GM10266 (cell line): ENCODE data around the gene RALBP1.

Experiments used
- DNase-seq: peaks from one replicate; pipeline ENCODE4 v3.0.0; 2012; ENCODE audit errors: extremely low spot score
- CTCF ChIP-seq: IDR thresholded peaks from 2 replicates; pipeline ENCODE4 v1.5.1; 2012; ENCODE audit warnings: mild to moderate bottlenecking, low read depth; ENCODE audit not compliant: control insufficient read depth, insufficient read depth; ENCODE audit errors: missing control alignments

Gene RALBP1

GRCh38 chr18:9549405-9549804 lies 74.1 kb downstream of the RALBP1 start:
- DNase-seq: no peak
- TF ChIP-seq CTCF: peak; percentile 16

- DNase-seq: no peak
- TF ChIP-seq CTCF: no peak
These were observed 75.1 kb downstream of the RALBP1 start for GRCh38 chr18:9550429-9550828.

DNA sequence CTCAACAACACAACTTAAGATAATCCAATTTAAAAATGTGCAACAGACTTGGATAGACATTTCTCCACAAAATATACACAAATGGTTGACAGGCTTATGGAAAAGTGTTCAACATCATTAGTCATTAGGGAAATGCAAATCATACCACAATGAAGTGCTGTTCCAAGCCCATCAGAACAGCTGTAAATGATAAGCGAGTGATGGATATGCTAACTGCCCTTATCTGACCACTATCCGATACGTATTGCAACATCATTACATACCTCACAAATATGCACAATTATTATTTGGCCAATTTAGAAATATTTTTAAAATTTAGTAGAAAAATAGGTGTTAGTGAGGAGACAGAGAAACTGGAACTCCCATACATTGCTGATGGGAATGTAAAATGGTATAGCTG lies 76.9 kb downstream of the RALBP1 start:
- TF ChIP-seq CTCF: no peak
- DNase-seq: no peak

DNA sequence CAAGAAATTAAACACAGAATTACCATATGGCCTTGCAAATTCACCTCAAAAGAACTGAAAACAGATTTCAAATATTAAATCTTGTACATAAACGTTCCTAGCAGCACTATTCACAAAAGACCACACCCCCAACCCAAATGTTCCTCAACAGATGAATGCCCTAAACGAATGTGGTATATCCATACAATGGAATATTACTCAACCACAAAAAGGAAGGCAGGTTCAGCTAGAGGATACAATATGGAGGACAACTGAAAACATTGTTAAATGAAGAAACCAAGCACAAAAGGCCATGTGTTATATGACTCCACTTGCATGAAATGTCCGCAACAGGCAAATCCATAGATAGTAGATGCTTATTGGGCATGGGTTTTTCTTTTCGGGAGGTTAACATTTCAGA lies 77.3 kb downstream of the RALBP1 start:
- DNase-seq: no peak
- TF ChIP-seq CTCF: no peak

DNA sequence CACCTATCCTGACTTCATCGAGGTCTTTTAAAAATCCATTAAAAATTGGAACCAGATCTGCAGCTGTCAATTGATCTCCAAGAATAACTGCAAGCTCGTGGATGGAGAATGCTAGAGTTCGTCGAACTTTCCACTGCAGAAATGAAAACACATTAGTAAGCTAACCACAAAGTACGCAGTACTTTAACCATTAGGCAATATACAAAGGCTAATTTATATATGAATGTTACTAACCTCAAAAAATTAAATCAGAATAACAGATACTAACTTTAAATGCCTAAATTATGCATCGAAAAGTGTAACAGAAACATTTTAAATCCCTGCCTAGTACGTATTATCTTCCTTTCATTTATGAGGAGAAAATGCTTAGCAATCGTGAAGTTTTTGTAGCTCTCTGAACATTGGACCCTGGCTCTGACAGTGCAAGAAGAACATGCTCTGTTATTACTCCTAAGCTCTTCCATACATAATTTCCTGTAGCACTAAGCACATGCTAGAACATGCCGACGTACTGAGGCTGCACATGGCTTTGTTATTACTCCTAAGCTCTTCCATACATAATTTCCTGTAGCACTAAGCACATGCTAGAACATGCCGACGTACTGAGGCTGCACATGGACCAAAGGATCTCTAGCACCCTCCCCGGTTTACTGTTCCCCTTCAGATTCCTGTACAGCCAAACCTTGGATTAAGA lies 82.1 kb downstream of the RALBP1 start:
- no peak for DNase-seq
- no peak for TF ChIP-seq CTCF

- no peak for DNase-seq
- TF ChIP-seq CTCF: no peak
These were observed 83.2 kb downstream of the RALBP1 start for GRCh38 chr18:9558387-9559064.

DNA sequence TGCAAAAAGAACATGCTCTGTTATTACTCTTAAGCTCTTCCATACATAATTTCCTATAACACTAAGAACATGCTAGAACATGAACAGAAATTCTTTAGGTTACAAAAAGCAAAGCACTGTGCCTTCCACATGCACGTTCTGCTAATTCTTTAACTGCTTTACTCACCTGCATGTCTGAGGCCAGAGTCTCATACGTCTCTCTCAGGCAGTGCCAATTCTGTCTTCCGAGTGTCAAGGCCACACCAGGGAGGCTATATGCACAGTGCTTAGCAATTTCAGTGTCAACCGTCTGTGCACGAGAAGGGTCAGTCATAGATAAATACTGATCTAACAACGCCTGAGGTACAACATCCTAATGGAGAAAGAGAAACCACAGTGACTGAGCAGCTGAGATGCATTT lies 83.9 kb downstream of the RALBP1 start:
- no peak for DNase-seq
- no peak for TF ChIP-seq CTCF
